Measurements from ENCODE around the gene YEATS2.

YEATS2 gene

GRCh38 chr3:183796372-183796771 is 98.8 kb downstream of the YEATS2 start:
- Histone ChIP-seq H3K18ac (ENCODE audit: low read length) (no peak overlapping the region), H2BK12ac (ENCODE audit: low read length) (no peak overlapping the region), H3K23ac (ENCODE audit: low read length) (no peak overlapping the region), H4K91ac (ENCODE audit: low read depth, low read length) (no peak overlapping the region), H3K14ac (ENCODE audit: low read length) (no peak overlapping the region), H3K27ac (ENCODE audit: low read depth, low read length) (no peak overlapping the region), H3K4me2 (ENCODE audit: low read length) (no peak overlapping the region), H3K27me3 (ENCODE audit: insufficient read depth, low read length) (no peaks in the 10 kb centered on the region), H3K79me1 (ENCODE audit: low read length) (no peaks in the 10 kb centered on the region), H3K9ac (ENCODE audit: low read length) (no peak overlapping the region), H3K36me3 (ENCODE audit: control insufficient read depth in 1 of 2, insufficient read depth in 2 of 2, low read length in 2 of 2) (peaks cover 27 to 37% of the 10 kb centered on the region in 2 experiments), H2AFZ (ENCODE audit: insufficient read depth, low read length, poor library complexity) (no peak overlapping the region), H3K4ac (ENCODE audit: low read depth, low read length) (no peak overlapping the region), H2BK5ac (ENCODE audit: low read depth, low read length, poor library complexity) (no peak overlapping the region), H3K4me3 (ENCODE audit: low read depth, low read length) (no peak overlapping the region), H3K4me1 (ENCODE audit: control insufficient read depth in 1 of 2, insufficient read depth in 2 of 2, low read length in 2 of 2) (no peaks in the 10 kb centered on the region), H4K12ac (ENCODE audit: low read depth, low read length) (no peak overlapping the region), H3K9me3 (ENCODE audit: insufficient read depth, low read depth, low read length) (no peaks in the 10 kb centered on the region), H4K8ac (ENCODE audit: low read depth, low read length) (no peak overlapping the region), H2AK5ac (ENCODE audit: low read length) (no peak overlapping the region), H3K79me2 (ENCODE audit: control insufficient read depth, insufficient read depth, low read length, poor library complexity) (no peaks in the 10 kb centered on the region), H2BK120ac (ENCODE audit: insufficient read depth, low read length, poor library complexity) (no peak overlapping the region)
- no peak for DNase-seq
- no CpG with 5 or more reads among the region's 6 CpGs for WGBS (ENCODE audit: extremely low coverage, insufficient coverage, insufficient read length)

GRCh38 chr3:183797996-183798395 is 100.4 kb downstream of the YEATS2 start:
- Histone ChIP-seq H3K4me2 (ENCODE audit: low read length) (no peak overlapping the region), H3K18ac (ENCODE audit: low read length) (no peak overlapping the region), H2AK5ac (ENCODE audit: low read length) (no peak overlapping the region), H3K23ac (ENCODE audit: low read length) (no peak overlapping the region), H3K27me3 (ENCODE audit: insufficient read depth, low read length) (no peaks in the 10 kb centered on the region), H3K9ac (ENCODE audit: low read length) (no peak overlapping the region), H3K79me2 (ENCODE audit: control insufficient read depth, insufficient read depth, low read length, poor library complexity) (no peaks in the 10 kb centered on the region), H3K4me3 (ENCODE audit: low read depth, low read length) (no peak overlapping the region), H3K79me1 (ENCODE audit: low read length) (no peaks in the 10 kb centered on the region), H4K91ac (ENCODE audit: low read depth, low read length) (no peak overlapping the region), H3K27ac (ENCODE audit: low read depth, low read length) (no peak overlapping the region), H3K14ac (ENCODE audit: low read length) (no peak overlapping the region), H2BK120ac (ENCODE audit: insufficient read depth, low read length, poor library complexity) (no peak overlapping the region), H4K8ac (ENCODE audit: low read depth, low read length) (no peak overlapping the region), H3K36me3 (ENCODE audit: control insufficient read depth in 1 of 2, insufficient read depth in 2 of 2, low read length in 2 of 2) (peaks cover 33 to 39% of the 10 kb centered on the region in 2 experiments), H2BK12ac (ENCODE audit: low read length) (no peak overlapping the region), H2BK5ac (ENCODE audit: low read depth, low read length, poor library complexity) (no peak overlapping the region), H3K4me1 (ENCODE audit: control insufficient read depth in 1 of 2, insufficient read depth in 2 of 2, low read length in 2 of 2) (no peaks in the 10 kb centered on the region), H4K12ac (ENCODE audit: low read depth, low read length) (no peak overlapping the region), H3K4ac (ENCODE audit: low read depth, low read length) (no peak overlapping the region), H3K9me3 (ENCODE audit: insufficient read depth, low read depth, low read length) (no peaks in the 10 kb centered on the region), H2AFZ (ENCODE audit: insufficient read depth, low read length, poor library complexity) (no peak overlapping the region)
- no peak for DNase-seq
- no CpG with 5 or more reads among the region's 9 CpGs for WGBS (ENCODE audit: extremely low coverage, insufficient coverage, insufficient read length)

GRCh38 chr3:183799461-183799860 is 101.9 kb downstream of the YEATS2 start:
- Histone ChIP-seq H3K23ac (ENCODE audit: low read length) (no peak overlapping the region), H3K27ac (ENCODE audit: low read depth, low read length) (no peak overlapping the region), H2BK12ac (ENCODE audit: low read length) (no peak overlapping the region), H3K4me1 (ENCODE audit: control insufficient read depth in 1 of 2, insufficient read depth in 2 of 2, low read length in 2 of 2) (no peaks in the 10 kb centered on the region), H3K36me3 (ENCODE audit: control insufficient read depth in 1 of 2, insufficient read depth in 2 of 2, low read length in 2 of 2) (peaks cover 41 to 47% of the 10 kb centered on the region in 2 experiments), H3K18ac (ENCODE audit: low read length) (no peak overlapping the region), H3K79me1 (ENCODE audit: low read length) (no peaks in the 10 kb centered on the region), H3K14ac (ENCODE audit: low read length) (no peak overlapping the region), H3K9me3 (ENCODE audit: insufficient read depth, low read depth, low read length) (no peaks in the 10 kb centered on the region), H3K79me2 (ENCODE audit: control insufficient read depth, insufficient read depth, low read length, poor library complexity) (no peaks in the 10 kb centered on the region), H4K8ac (ENCODE audit: low read depth, low read length) (no peak overlapping the region), H3K4me3 (ENCODE audit: low read depth, low read length) (no peak overlapping the region), H2AFZ (ENCODE audit: insufficient read depth, low read length, poor library complexity) (no peak overlapping the region), H2AK5ac (ENCODE audit: low read length) (no peak overlapping the region), H2BK5ac (ENCODE audit: low read depth, low read length, poor library complexity) (no peak overlapping the region), H2BK120ac (ENCODE audit: insufficient read depth, low read length, poor library complexity) (no peak overlapping the region), H4K12ac (ENCODE audit: low read depth, low read length) (no peak overlapping the region), H3K9ac (ENCODE audit: low read length) (no peak overlapping the region), H3K4me2 (ENCODE audit: low read length) (no peak overlapping the region), H4K91ac (ENCODE audit: low read depth, low read length) (no peak overlapping the region), H3K4ac (ENCODE audit: low read depth, low read length) (no peak overlapping the region), H3K27me3 (ENCODE audit: insufficient read depth, low read length) (no peaks in the 10 kb centered on the region)
- DNase-seq = no peak
- WGBS (ENCODE audit: extremely low coverage, insufficient coverage, insufficient read length) = no CpG with 5 or more reads among the region's 5 CpGs

GRCh38 chr3:183800243-183800863 is 102.8 kb downstream of the YEATS2 start:
- H3K27me3 ChIP-seq (ENCODE audit: insufficient read depth, low read length) = no peaks in the 10 kb centered on the region
- H3K14ac ChIP-seq (ENCODE audit: low read length) = no peak overlapping the region
- H3K9ac ChIP-seq (ENCODE audit: low read length) = no peak overlapping the region
- H3K4me1 ChIP-seq (ENCODE audit: control insufficient read depth in 1 of 2, insufficient read depth in 2 of 2, low read length in 2 of 2) = no peaks in the 10 kb centered on the region
- no peaks in the 10 kb centered on the region for H3K79me2 ChIP-seq (ENCODE audit: control insufficient read depth, insufficient read depth, low read length, poor library complexity)
- H2BK12ac ChIP-seq (ENCODE audit: low read length) = no peak overlapping the region
- H2BK5ac ChIP-seq (ENCODE audit: low read depth, low read length, poor library complexity) = no peak overlapping the region
- H2AFZ ChIP-seq (ENCODE audit: insufficient read depth, low read length, poor library complexity) = no peak overlapping the region
- peaks cover 47 to 54% of the 10 kb centered on the region in 2 experiments for H3K36me3 ChIP-seq (ENCODE audit: control insufficient read depth in 1 of 2, insufficient read depth in 2 of 2, low read length in 2 of 2)
- no peak overlapping the region for H3K23ac ChIP-seq (ENCODE audit: low read length)
- no peak overlapping the region for H3K4me3 ChIP-seq (ENCODE audit: low read depth, low read length)
- no peak overlapping the region for H4K12ac ChIP-seq (ENCODE audit: low read depth, low read length)
- H4K91ac ChIP-seq (ENCODE audit: low read depth, low read length) = no peak overlapping the region
- no CpG with 5 or more reads among the region's 8 CpGs for WGBS (ENCODE audit: extremely low coverage, insufficient coverage, insufficient read length)
- DNase-seq = no peak
- H2BK120ac ChIP-seq (ENCODE audit: insufficient read depth, low read length, poor library complexity) = no peak overlapping the region
- no peak overlapping the region for H4K8ac ChIP-seq (ENCODE audit: low read depth, low read length)
- H3K4me2 ChIP-seq (ENCODE audit: low read length) = no peak overlapping the region
- no peaks in the 10 kb centered on the region for H3K79me1 ChIP-seq (ENCODE audit: low read length)
- H3K9me3 ChIP-seq (ENCODE audit: insufficient read depth, low read depth, low read length) = no peaks in the 10 kb centered on the region
- no peak overlapping the region for H3K18ac ChIP-seq (ENCODE audit: low read length)
- no peak overlapping the region for H3K4ac ChIP-seq (ENCODE audit: low read depth, low read length)
- no peak overlapping the region for H2AK5ac ChIP-seq (ENCODE audit: low read length)
- no peak overlapping the region for H3K27ac ChIP-seq (ENCODE audit: low read depth, low read length)
